OCI-LY3 (cell line): ENCODE data around the gene DMGDH.

Experiments used
- H2AFZ ChIP-seq: fragments of 200-600, 300-600 bp; shearing (Covaris generic); 2 replicates; pipeline ENCODE4 v1.6.0; 2014; ENCODE audit warnings: antibody characterized with exemption, low read depth, low read length
- H3K27ac ChIP-seq: fragments of 200-600, 300-600 bp; sonication (generic); 2 replicates; pipeline ENCODE4 v1.5.1; 2014; ENCODE audit warnings: mild to moderate bottlenecking, low read length, moderate library complexity, mixed read lengths
- H3K27me3 ChIP-seq: fragments of 200-600, 300-600 bp; sonication (generic); 2 replicates; pipeline ENCODE4 v1.6.1; 2014; ENCODE audit warnings: low read depth, low read length, mixed read lengths
- H3K36me3 ChIP-seq: fragments of 200-600, 300-600 bp; sonication (generic); replicated peaks from 2 replicates; pipeline ENCODE3; 2014; ENCODE audit warnings: low read depth, low read length, mixed read lengths
- H3K4me1 ChIP-seq: fragments of 300-600, 200-600 bp; sonication (generic); 2 replicates; pipeline ENCODE4 v1.6.1; 2014; ENCODE audit warnings: low read length, mixed read lengths
- H3K4me2 ChIP-seq: fragments of 200-600, 300-600 bp; sonication (generic); 2 replicates; pipeline ENCODE4 v1.6.1; 2014; ENCODE audit warnings: low read length, mixed read lengths
- H3K4me3 ChIP-seq: fragments of 300-600, 200-600 bp; sonication (generic); 2 replicates; pipeline ENCODE4 v1.5.1; 2014; ENCODE audit warnings: antibody characterized with exemption, mild to moderate bottlenecking, low read length, moderate library complexity
- H3K79me2 ChIP-seq: fragments of 300-600, 200-600 bp; shearing (Covaris generic); 2 replicates; pipeline ENCODE4 v1.6.1; 2014; ENCODE audit warnings: mild to moderate bottlenecking, low read length, mixed read lengths
- H3K9ac ChIP-seq: fragments of 300-600, 200-600 bp; shearing (Covaris generic); 2 replicates; pipeline ENCODE4 v1.6.0; 2014; ENCODE audit warnings: mild to moderate bottlenecking, low read length, moderate library complexity
- H3K9me3 ChIP-seq: fragments of 200-600, 300-600 bp; shearing (Covaris generic); 2 replicates; pipeline ENCODE4 v1.6.1; 2014; ENCODE audit warnings: low read length, mixed read lengths; ENCODE audit not compliant: insufficient read depth
- H4K20me1 ChIP-seq: fragments of 200-600, 300-600 bp; sonication (generic); 2 replicates; pipeline ENCODE4 v1.6.1; 2016; ENCODE audit warnings: low read length, mixed read lengths; ENCODE audit not compliant: insufficient read depth
- CTCF ChIP-seq: fragments of 200-600, 300-600 bp; sonication (generic); IDR thresholded peaks from 2 replicates; pipeline ENCODE4 v1.5.1; 2014; ENCODE audit warnings: antibody characterized with exemption, low read length, low read depth
- EZH2phosphoT487 ChIP-seq: fragments of 200-600 bp; shearing (Covaris generic); IDR thresholded peaks from 2 replicates; pipeline ENCODE4 v1.6.1; 2018; ENCODE audit warnings: antibody characterized with exemption, mixed run types, low read depth

DMGDH gene

GRCh38 chr5:79007872-79008271 lies 61.6 kb downstream of the DMGDH start:
- Histone ChIP-seq H3K79me2 (no peaks in the 10 kb centered on the region), H3K9ac (no peak overlapping the region), H3K4me3 (no peak overlapping the region), H3K27me3 (no peaks in the 10 kb centered on the region), H4K20me1 (no peaks in the 10 kb centered on the region), H3K9me3 (no peaks in the 10 kb centered on the region), H3K36me3 (no peaks in the 10 kb centered on the region), H3K4me2 (no peak overlapping the region), H3K27ac (no peak overlapping the region), H3K4me1 (no peaks in the 10 kb centered on the region), H2AFZ (no peak overlapping the region)
- TF ChIP-seq EZH2phosphoT487 (no peak), CTCF (no peak)

- no peaks in the 10 kb centered on the region for H3K9me3 ChIP-seq
- no peaks in the 10 kb centered on the region for H3K4me1 ChIP-seq
- no peaks in the 10 kb centered on the region for H3K27me3 ChIP-seq
- H3K9ac ChIP-seq, result no peak overlapping the region
- no peak overlapping the region for H2AFZ ChIP-seq
- H4K20me1 ChIP-seq, result no peaks in the 10 kb centered on the region
- TF ChIP-seq EZH2phosphoT487 (no peak), CTCF (no peak)
- no peak overlapping the region for H3K4me3 ChIP-seq
- no peak overlapping the region for H3K27ac ChIP-seq
- H3K4me2 ChIP-seq, result no peak overlapping the region
- H3K79me2 ChIP-seq, result no peaks in the 10 kb centered on the region
- no peaks in the 10 kb centered on the region for H3K36me3 ChIP-seq
These were observed 63.4 kb downstream of the DMGDH start for GRCh38 chr5:79005936-79006631.

GRCh38 chr5:79005151-79005550 lies 64.3 kb downstream of the DMGDH start:
- H3K36me3 ChIP-seq, result no peaks in the 10 kb centered on the region
- no peak overlapping the region for H3K9ac ChIP-seq
- H3K4me3 ChIP-seq, result no peak overlapping the region
- no peak overlapping the region for H3K27ac ChIP-seq
- no peaks in the 10 kb centered on the region for H3K27me3 ChIP-seq
- H2AFZ ChIP-seq, result no peak overlapping the region
- TF ChIP-seq CTCF (no peak), EZH2phosphoT487 (no peak)
- H3K9me3 ChIP-seq, result no peaks in the 10 kb centered on the region
- H3K4me2 ChIP-seq, result no peak overlapping the region
- H4K20me1 ChIP-seq, result no peaks in the 10 kb centered on the region
- H3K79me2 ChIP-seq, result no peaks in the 10 kb centered on the region
- no peaks in the 10 kb centered on the region for H3K4me1 ChIP-seq

- H3K36me3 ChIP-seq, result no peaks in the 10 kb centered on the region
- no peaks in the 10 kb centered on the region for H3K27me3 ChIP-seq
- no peak overlapping the region for H3K4me2 ChIP-seq
- H3K9me3 ChIP-seq, result no peaks in the 10 kb centered on the region
- H4K20me1 ChIP-seq, result no peaks in the 10 kb centered on the region
- no peak overlapping the region for H2AFZ ChIP-seq
- H3K9ac ChIP-seq, result no peak overlapping the region
- TF ChIP-seq CTCF, result no peak
- no peak for TF ChIP-seq EZH2phosphoT487
- no peaks in the 10 kb centered on the region for H3K79me2 ChIP-seq
- H3K4me1 ChIP-seq, result no peaks in the 10 kb centered on the region
- H3K4me3 ChIP-seq, result no peak overlapping the region
- H3K27ac ChIP-seq, result no peak overlapping the region
These were observed 67.1 kb downstream of the DMGDH start for GRCh38 chr5:79002374-79002773.
